Common myeloid progenitor, CD34-positive (primary cell): Measurements from ENCODE around the gene UQCR11.

Experiments used
- CTCF ChIA-PET: fragments of 350-600 bp; sonication (Branson Sonifier 250); formaldehyde crosslinking; loops from one replicate; lab custom pipeline; 2021; ENCODE audit warnings: antibody characterized with exemption; lab: Charles Lee
- POLR2A ChIA-PET: fragments of 350-600 bp; sonication (Branson Sonifier 250); formaldehyde crosslinking; loops from one replicate; lab custom pipeline; 2021; ENCODE audit warnings: antibody characterized with exemption; lab: Charles Lee
- DNase-seq, 3 donors: peaks; one replicate each; pipeline versions ENCODE4 v3.0.0 to v3.0.0-alpha.2; 2013
- H3K27ac ChIP-seq, 2 experiments: 1 replicate in 1 of 2; 2 replicates in 1 of 2; pipeline ENCODE4 v1.7.0; 2013; ENCODE audit warnings: inconsistent platforms in 2 of 2, low read length in 2 of 2, mild to moderate bottlenecking in 2 of 2, low read depth in 1 of 2, moderate library complexity in 1 of 2; ENCODE audit not compliant: severe bottlenecking in 2 of 2, insufficient read depth in 1 of 2, poor library complexity in 1 of 2
- H3K27me3 ChIP-seq, 5 experiments: replicated peaks in 2 of 5; 1 replicate in 3 of 5; 2 replicates in 2 of 5; pipeline versions ENCODE4 v1.6.1 to v1.7.0; 2013; ENCODE audit warnings: low read length in 4 of 5, mild to moderate bottlenecking in 2 of 5, moderate library complexity in 2 of 5, inconsistent platforms in 1 of 5; ENCODE audit not compliant: insufficient read depth in 5 of 5, control insufficient read depth in 4 of 5
- H3K36me3 ChIP-seq, 4 experiments: 1 replicate in 2 of 4; 2 replicates in 2 of 4; pipeline versions ENCODE4 v1.6.1 to v1.7.0; 2013; ENCODE audit warnings: low read length in 3 of 4, control low read depth in 1 of 4, mild to moderate bottlenecking in 1 of 4; ENCODE audit not compliant: control insufficient read depth in 4 of 4, insufficient read depth in 4 of 4
- H3K4me1 ChIP-seq, 4 experiments: 1 replicate in 3 of 4; 2 replicates in 1 of 4; pipeline versions ENCODE4 v1.6.1 to v1.7.1; 2013; ENCODE audit warnings: low read length in 3 of 4, mild to moderate bottlenecking in 3 of 4, control low read depth in 1 of 4, inconsistent platforms in 1 of 4, moderate library complexity in 1 of 4; ENCODE audit not compliant: control insufficient read depth in 4 of 4, insufficient read depth in 4 of 4; ENCODE audit errors: control extremely low read depth in 1 of 4
- H3K4me3 ChIP-seq, 7 experiments: 1 replicate in 4 of 7; 2 replicates in 3 of 7; pipeline versions ENCODE4 v1.5.1 to v1.7.0; 2013; ENCODE audit warnings: mild to moderate bottlenecking in 7 of 7, low read length in 6 of 7, moderate library complexity in 6 of 7, inconsistent platforms in 2 of 7, low read depth in 2 of 7, control low read depth in 1 of 7; ENCODE audit not compliant: insufficient read depth in 4 of 7, control insufficient read depth in 1 of 7; ENCODE audit errors: extremely low read depth in 1 of 7
- H3K9me3 ChIP-seq, 5 experiments: 1 replicate in 4 of 5; 2 replicates in 1 of 5; pipeline versions ENCODE4 v1.6.1 to v1.7.1; 2013; ENCODE audit warnings: low read length in 4 of 5, mild to moderate bottlenecking in 2 of 5, inconsistent platforms in 1 of 5, low read depth in 1 of 5, moderate library complexity in 1 of 5; ENCODE audit not compliant: control insufficient read depth in 4 of 5, insufficient read depth in 2 of 5; ENCODE audit errors: control extremely low read depth in 1 of 5
- WGBS: methylation state at CpG from one replicate; pipeline ENCODE4 v1.1.5; 2013; ENCODE audit not compliant: insufficient coverage; 5-methylcytosine and 5-hydroxymethylcytosine counted together

Gene UQCR11

GRCh38 chr19:1601613-1602064 lies 3.6 kb downstream of the UQCR11 start:
- WGBS = 98% methylated on average over 14 of the region's 14 CpGs
- H3K4me3 ChIP-seq = no peak overlapping the region
- POLR2A ChIA-PET = no interaction called here
- no peaks in the 10 kb centered on the region for H3K27me3 ChIP-seq
- H3K27ac ChIP-seq = no peak overlapping the region
- no peaks in the 10 kb centered on the region for H3K9me3 ChIP-seq
- DNase-seq = peak in 2 of 3 donors; percentile 6 to 33
- CTCF ChIA-PET = interaction anchor here (2.3 kb wide), 1 partner anchor 11 kb away, joined by 7 read pairs; no protein-coding TSS in a partner anchor
- peaks cover 0 to 31% (median 21%) of the 10 kb centered on the region in 4 experiments for H3K4me1 ChIP-seq
- peaks cover 2 to 40% (median 31%) of the 10 kb centered on the region in 4 experiments for H3K36me3 ChIP-seq

- CTCF ChIA-PET = interaction anchor here (0.7 kb wide), 1 partner anchor 10 kb away, joined by 3 read pairs; no protein-coding TSS in a partner anchor
- H3K27me3 ChIP-seq = no peaks in the 10 kb centered on the region
- H3K4me3 ChIP-seq = no peak overlapping the region
- H3K4me1 ChIP-seq = peaks cover 0 to 15% (median 10%) of the 10 kb centered on the region in 4 experiments
- peaks cover 2 to 47% (median 32%) of the 10 kb centered on the region in 4 experiments for H3K36me3 ChIP-seq
- POLR2A ChIA-PET = no interaction called here
- 94% methylated on average over 13 of the region's 15 CpGs for WGBS
- no peaks in the 10 kb centered on the region for H3K9me3 ChIP-seq
- H3K27ac ChIP-seq = no peak overlapping the region
- DNase-seq = no peak
These were observed 5.8 kb downstream of the UQCR11 start for GRCh38 chr19:1599460-1599846.

GRCh38 chr19:1598777-1599459 lies 6.3 kb downstream of the UQCR11 start:
- Histone ChIP-seq H3K9me3 (no peaks in the 10 kb centered on the region), H3K4me3 (no peak overlapping the region), H3K27ac (no peak overlapping the region), H3K4me1 (peaks cover 0 to 11% (median 5%) of the 10 kb centered on the region in 4 experiments), H3K27me3 (no peaks in the 10 kb centered on the region), H3K36me3 (peaks cover 2 to 50% (median 33%) of the 10 kb centered on the region in 4 experiments)
- 98% methylated on average over 15 of the region's 20 CpGs for WGBS
- DNase-seq = no peak
- POLR2A ChIA-PET = no interaction called here
- CTCF ChIA-PET = interaction anchor here (0.6 kb wide), 1 partner anchor 240 kb away, joined by 3 read pairs; no protein-coding TSS in a partner anchor

DNA sequence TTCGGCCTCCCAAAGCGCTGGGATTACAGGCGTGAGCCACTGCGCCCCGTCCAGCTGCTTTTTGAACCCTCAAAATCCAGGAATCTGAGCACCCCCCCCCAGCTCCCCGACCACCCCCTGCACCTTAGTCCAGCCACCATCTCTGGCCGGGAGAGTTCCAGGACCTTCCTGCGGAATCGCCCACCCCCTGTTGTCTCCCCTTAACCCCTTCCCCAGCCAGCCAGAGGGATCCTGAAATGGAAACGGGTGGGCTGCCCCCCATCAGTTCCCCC lies 11.8 kb downstream of the UQCR11 start:
- H3K9me3 ChIP-seq = no peaks in the 10 kb centered on the region
- H3K4me1 ChIP-seq = peaks cover 3 to 27% (median 21%) of the 10 kb centered on the region in 4 experiments
- H3K27ac ChIP-seq = no peak overlapping the region
- peaks cover 2 to 29% (median 17%) of the 10 kb centered on the region in 4 experiments for H3K36me3 ChIP-seq
- ChIA-PET CTCF (interaction anchor here (0.8 to 2.0 kb wide), 6 partner anchors 10 to 235 kb away, joined by 3 to 7 read pairs (median 4); no protein-coding TSS in a partner anchor), POLR2A (no interaction called here)
- DNase-seq = no peak
- peak overlapping the region in 3 of 7 experiments; percentile 75 to 95 (median 78) for H3K4me3 ChIP-seq
- WGBS = 75% methylated on average over 8 of the region's 10 CpGs
- no peaks in the 10 kb centered on the region for H3K27me3 ChIP-seq

GRCh38 chr19:1592755-1593500 lies 12.3 kb downstream of the UQCR11 start, which contains the start of gene MBD3:
Gene MBD3 (minus strand): TSS chr19:1592865. CDS start chr19:1592631, 234 bp downstream.
- peak; percentile 89 to 94 (median 92) for DNase-seq
- Histone ChIP-seq H3K27ac (peak within 1 kb of the TSS; percentile 85 to 92), H3K4me3 (peak within 1 kb of the TSS; percentile 44 to 95 (median 85)), H3K9me3 (no peaks in the 10 kb centered on the region), H3K36me3 (peaks cover 2 to 29% (median 15%) of the 10 kb centered on the region in 4 experiments), H3K27me3 (no peaks in the 10 kb centered on the region), H3K4me1 (peaks cover 3 to 27% (median 21%) of the 10 kb centered on the region in 4 experiments)
- ChIA-PET POLR2A (interaction anchor here (0.6 to 0.8 kb wide), 5 partner anchors 11 to 1472 kb away, joined by 3 to 6 read pairs (median 3); partner anchors contain the start of gene UQCR11), CTCF (interaction anchor here (0.8 to 2.0 kb wide), 8 partner anchors 10 to 236 kb away, joined by 3 to 7 read pairs (median 3); no protein-coding TSS in a partner anchor)
- 3% methylated on average over 35 of the region's 68 CpGs for WGBS

- 0% methylated on average over 74 of the region's 94 CpGs for WGBS
- Histone ChIP-seq H3K27ac (peak overlapping the region; percentile 85 to 92), H3K4me3 (peak overlapping the region; percentile 44 to 95 (median 85)), H3K9me3 (no peaks in the 10 kb centered on the region), H3K4me1 (peaks cover 3 to 27% (median 21%) of the 10 kb centered on the region in 4 experiments), H3K36me3 (peaks cover 1 to 22% (median 8%) of the 10 kb centered on the region in 4 experiments), H3K27me3 (no peaks in the 10 kb centered on the region)
- CTCF ChIA-PET = interaction anchor here (0.8 to 3.1 kb wide), 6 partner anchors 11 to 190 kb away, joined by 3 to 11 read pairs (median 3); no protein-coding TSS in a partner anchor
- peak; percentile 80 to 88 (median 88) for DNase-seq
- POLR2A ChIA-PET = interaction anchor here (0.6 to 0.8 kb wide), 3 partner anchors 11 to 56 kb away, joined by 3 read pairs; no protein-coding TSS in a partner anchor
These were observed 13.1 kb downstream of the UQCR11 start for GRCh38 chr19:1592024-1592754.
